HepG2 (cell line): ENCODE results near the gene BMERB1. TPM values are rescaled to one million over a fixed set of nuclear protein-coding genes. Genes with fewer than 3 reads are reported as not detected.

Source experiments
- GABPB1 ChIP-seq: IDR thresholded peaks from 2 replicates; pipeline ENCODE4 v1.6.1; 2016; ENCODE audit warnings: mild to moderate bottlenecking, missing genetic modification reagents, moderate library complexity, missing compliant biosample characterization
- GTF2F1 ChIP-seq: fragments of 150-350 bp; IDR thresholded peaks from 2 replicates; pipeline ENCODE4 v1.6.1; 2014; ENCODE audit warnings: low read length
- HIVEP1 ChIP-seq: sonication (generic); formaldehyde crosslinking; IDR thresholded peaks from 2 replicates; pipeline ENCODE4 v1.4.0; 2020; ENCODE audit warnings: mild to moderate bottlenecking, missing genetic modification reagents
- HNRNPUL1 ChIP-seq: fragments of 200-400 bp; formaldehyde crosslinking; IDR thresholded peaks from 2 replicates; pipeline ENCODE4 v1.6.1; 2017; ENCODE audit warnings: low read depth, mild to moderate bottlenecking, low read length, moderate library complexity
- NFYC ChIP-seq: IDR thresholded peaks from 2 replicates; pipeline ENCODE4 v1.6.1; 2016; ENCODE audit warnings: missing genetic modification reagents, missing compliant biosample characterization
- PITX1 ChIP-seq: sonication (generic); formaldehyde crosslinking; IDR thresholded peaks from 2 replicates; pipeline ENCODE4 v1.5.1; 2020; ENCODE audit warnings: mild to moderate bottlenecking, missing genetic modification reagents
- RAD51 ChIP-seq: fragments of 450-650 bp; IDR thresholded peaks from 2 replicates; pipeline ENCODE4 v1.6.1; 2016; ENCODE audit warnings: borderline replicate concordance
- REPIN1 ChIP-seq: sonication (generic); formaldehyde crosslinking; IDR thresholded peaks from 2 replicates; pipeline ENCODE4 v1.8.0; 2022; ENCODE audit warnings: missing genetic modification reagents, low read depth, mild to moderate bottlenecking, borderline replicate concordance
- TBP ChIP-seq: sonication (generic); formaldehyde crosslinking; IDR thresholded peaks from 2 replicates; pipeline ENCODE4 v1.5.0; 2020; ENCODE audit warnings: missing genetic modification reagents
- U2AF1 ChIP-seq: fragments of 200-400 bp; formaldehyde crosslinking; optimal IDR thresholded peaks from 2 replicates; pipeline ENCODE3; 2017; ENCODE audit warnings: mild to moderate bottlenecking, low read depth, low read length
- ZBTB37 ChIP-seq: sonication (generic); formaldehyde crosslinking; IDR thresholded peaks from 2 replicates; pipeline ENCODE4 v1.4.0; 2020; ENCODE audit warnings: mild to moderate bottlenecking, missing genetic modification reagents
- ZFAT ChIP-seq: sonication (generic); formaldehyde crosslinking; conservative IDR thresholded peaks from 2 replicates; pipeline ENCODE4 v1.8.1; 2023; ENCODE audit warnings: missing genetic modification reagents, inconsistent platforms
- ZNF124 ChIP-seq: sonication (generic); formaldehyde crosslinking; IDR thresholded peaks from 2 replicates; pipeline ENCODE4 v1.4.0; 2020; ENCODE audit warnings: missing genetic modification reagents
- ZNF251 ChIP-seq: sonication (generic); formaldehyde crosslinking; IDR thresholded peaks from 2 replicates; pipeline ENCODE4 v1.9.0; 2021; ENCODE audit warnings: mild to moderate bottlenecking, missing genetic modification reagents
- ZNF781 ChIP-seq: sonication (generic); formaldehyde crosslinking; IDR thresholded peaks from 2 replicates; pipeline ENCODE4 v1.5.1; 2020; ENCODE audit warnings: borderline replicate concordance, mild to moderate bottlenecking, missing genetic modification reagents; ENCODE audit errors: not compliant biosample characterization
- ZNF784 ChIP-seq: sonication (generic); formaldehyde crosslinking; IDR thresholded peaks from 2 replicates; pipeline ENCODE4 v1.5.1; 2020; ENCODE audit warnings: missing genetic modification reagents, mild to moderate bottlenecking, borderline replicate concordance
- ZNF788 ChIP-seq: sonication (generic); formaldehyde crosslinking; IDR thresholded peaks from 2 replicates; pipeline ENCODE4 v1.5.0; 2020; ENCODE audit warnings: mild to moderate bottlenecking, missing genetic modification reagents, borderline replicate concordance
- ZSCAN20 ChIP-seq: sonication (generic); formaldehyde crosslinking; IDR thresholded peaks from 2 replicates; pipeline ENCODE4 v1.4.0; 2020; ENCODE audit warnings: missing genetic modification reagents, mild to moderate bottlenecking, borderline replicate concordance
- polyA plus RNA-seq, 8 experiments: library from polyadenylated mRNA; depleted of rRNA in 3 of 8; stranded (reverse) in 7 of 8; unstranded in 1 of 8; fragments of >200 nt; fragmentation: Illumina TruSeq in 4 of 8; extraction: Trizol in 4 of 8; gene quantifications; 2 replicates each; pipeline versions ENCODE4 v1.2.1 to v1.2.3, GENCODE V29; 2011 to 2016; ENCODE audit warnings: low read depth in 4 of 8, missing spikeins in 1 of 8, mixed read lengths in 1 of 8; ENCODE audit not compliant: insufficient read depth in 1 of 8
- total RNA-seq, 5 experiments: library from RNA; depleted of rRNA; stranded (reverse); fragments of >200 nt; fragmentation: Illumina TruSeq; extraction: Trizol; gene quantifications; 2 replicates each; pipeline ENCODE4 v1.2.3, GENCODE V29; 2016; ENCODE audit warnings: low read depth in 1 of 5
- TF ChIP-seq, protein P1 (sequence below): IDR thresholded peaks from 2 replicates; pipeline ENCODE4 v1.6.1; 2016; ENCODE audit warnings: missing compliant biosample characterization, missing genetic modification reagents, borderline replicate concordance
- TF ChIP-seq, protein P2 (sequence below): sonication (generic); formaldehyde crosslinking; conservative IDR thresholded peaks from 2 replicates; pipeline ENCODE4 v1.5.0; 2020; ENCODE audit warnings: missing genetic modification reagents
- TF ChIP-seq, protein P3 (sequence below): sonication (generic); formaldehyde crosslinking; IDR thresholded peaks from 2 replicates; pipeline ENCODE4 v1.4.0; 2020; ENCODE audit warnings: low read depth, missing genetic modification reagents

BMERB1 gene
- total and polyA plus RNA-seq, 2 of the 13 experiments (the other 11 are each of a cell fraction or from before 2014, with no cell fraction given) = 1.4 TPM

DNA sequence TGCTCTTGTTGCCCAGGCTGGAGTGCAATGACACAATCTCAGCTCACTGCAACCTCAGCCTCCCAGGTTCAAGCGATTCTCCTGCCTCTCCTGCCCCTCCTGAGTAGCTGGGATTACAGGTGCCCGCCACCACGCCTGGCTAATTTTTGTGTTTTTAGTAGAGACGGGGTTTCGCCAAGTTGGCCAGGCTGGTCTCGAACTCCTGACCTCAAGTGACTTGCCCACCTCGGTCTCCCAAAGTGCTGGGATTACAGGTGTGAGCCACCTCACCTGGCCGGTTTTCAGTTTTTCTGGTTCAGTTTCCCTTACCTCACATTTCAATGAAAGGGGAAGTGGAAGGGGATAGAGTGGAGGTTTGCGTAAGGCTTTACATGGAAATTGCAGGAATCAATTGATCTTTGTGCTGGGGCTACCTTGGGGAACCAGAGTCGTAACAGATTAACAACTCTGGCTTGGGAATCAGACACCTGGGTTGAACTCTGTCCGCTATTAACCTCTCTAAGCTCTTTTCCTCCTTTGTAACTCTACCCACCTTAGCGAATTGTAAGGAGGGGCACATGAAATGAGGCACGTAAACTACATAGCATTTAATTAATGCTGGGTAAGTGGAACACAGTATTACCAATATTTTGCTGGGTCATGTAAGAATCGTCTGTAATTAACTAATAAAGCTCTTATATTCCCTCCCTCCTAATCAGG lies 35.6 kb upstream of the BMERB1 start (continued):
- TF ChIP-seq GABPB1 (CRISPR knock-in tag) (0 out of 2 replicates have a peak, but pooled peaks have one; percentile 18), ZBTB37 (CRISPR knock-in tag) (peak; percentile 77), ZNF784 (CRISPR knock-in tag) (peak; percentile 37; the same call in 1 of the 2 replicates), ZNF788 (CRISPR knock-in tag) (peak; percentile 92; the same call in 1 of the 2 replicates), U2AF1 (no peak), TBP (no peak), ZNF124 (peak; percentile 88; the same call in 1 of the 2 replicates), PITX1 (CRISPR knock-in tag) (peak; percentile 98), HIVEP1 (peak; percentile 61; the same call in 1 of the 2 replicates), ZNF781 (CRISPR knock-in tag) (peak; percentile 91), NFYC (CRISPR knock-in tag) (no peak), ZFAT (CRISPR knock-in tag) (no peak), ZNF251 (CRISPR knock-in tag) (no peak), RAD51 (no peak), HNRNPUL1 (no peak), ZSCAN20 (CRISPR knock-in tag) (no peak), GTF2F1 (no peak), REPIN1 (peak; percentile 84; the same call in 1 of the 2 replicates)
- TF ChIP-seq, protein P1, sequence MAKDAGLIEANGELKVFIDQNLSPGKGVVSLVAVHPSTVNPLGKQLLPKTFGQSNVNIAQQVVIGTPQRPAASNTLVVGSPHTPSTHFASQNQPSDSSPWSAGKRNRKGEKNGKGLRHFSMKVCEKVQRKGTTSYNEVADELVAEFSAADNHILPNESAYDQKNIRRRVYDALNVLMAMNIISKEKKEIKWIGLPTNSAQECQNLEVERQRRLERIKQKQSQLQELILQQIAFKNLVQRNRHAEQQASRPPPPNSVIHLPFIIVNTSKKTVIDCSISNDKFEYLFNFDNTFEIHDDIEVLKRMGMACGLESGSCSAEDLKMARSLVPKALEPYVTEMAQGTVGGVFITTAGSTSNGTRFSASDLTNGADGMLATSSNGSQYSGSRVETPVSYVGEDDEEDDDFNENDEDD = no peak
- TF ChIP-seq, protein P2, sequence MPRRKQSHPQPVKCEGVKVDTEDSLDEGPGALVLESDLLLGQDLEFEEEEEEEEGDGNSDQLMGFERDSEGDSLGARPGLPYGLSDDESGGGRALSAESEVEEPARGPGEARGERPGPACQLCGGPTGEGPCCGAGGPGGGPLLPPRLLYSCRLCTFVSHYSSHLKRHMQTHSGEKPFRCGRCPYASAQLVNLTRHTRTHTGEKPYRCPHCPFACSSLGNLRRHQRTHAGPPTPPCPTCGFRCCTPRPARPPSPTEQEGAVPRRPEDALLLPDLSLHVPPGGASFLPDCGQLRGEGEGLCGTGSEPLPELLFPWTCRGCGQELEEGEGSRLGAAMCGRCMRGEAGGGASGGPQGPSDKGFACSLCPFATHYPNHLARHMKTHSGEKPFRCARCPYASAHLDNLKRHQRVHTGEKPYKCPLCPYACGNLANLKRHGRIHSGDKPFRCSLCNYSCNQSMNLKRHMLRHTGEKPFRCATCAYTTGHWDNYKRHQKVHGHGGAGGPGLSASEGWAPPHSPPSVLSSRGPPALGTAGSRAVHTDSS (CRISPR knock-in tag) = no peak
- TF ChIP-seq, protein P3, sequence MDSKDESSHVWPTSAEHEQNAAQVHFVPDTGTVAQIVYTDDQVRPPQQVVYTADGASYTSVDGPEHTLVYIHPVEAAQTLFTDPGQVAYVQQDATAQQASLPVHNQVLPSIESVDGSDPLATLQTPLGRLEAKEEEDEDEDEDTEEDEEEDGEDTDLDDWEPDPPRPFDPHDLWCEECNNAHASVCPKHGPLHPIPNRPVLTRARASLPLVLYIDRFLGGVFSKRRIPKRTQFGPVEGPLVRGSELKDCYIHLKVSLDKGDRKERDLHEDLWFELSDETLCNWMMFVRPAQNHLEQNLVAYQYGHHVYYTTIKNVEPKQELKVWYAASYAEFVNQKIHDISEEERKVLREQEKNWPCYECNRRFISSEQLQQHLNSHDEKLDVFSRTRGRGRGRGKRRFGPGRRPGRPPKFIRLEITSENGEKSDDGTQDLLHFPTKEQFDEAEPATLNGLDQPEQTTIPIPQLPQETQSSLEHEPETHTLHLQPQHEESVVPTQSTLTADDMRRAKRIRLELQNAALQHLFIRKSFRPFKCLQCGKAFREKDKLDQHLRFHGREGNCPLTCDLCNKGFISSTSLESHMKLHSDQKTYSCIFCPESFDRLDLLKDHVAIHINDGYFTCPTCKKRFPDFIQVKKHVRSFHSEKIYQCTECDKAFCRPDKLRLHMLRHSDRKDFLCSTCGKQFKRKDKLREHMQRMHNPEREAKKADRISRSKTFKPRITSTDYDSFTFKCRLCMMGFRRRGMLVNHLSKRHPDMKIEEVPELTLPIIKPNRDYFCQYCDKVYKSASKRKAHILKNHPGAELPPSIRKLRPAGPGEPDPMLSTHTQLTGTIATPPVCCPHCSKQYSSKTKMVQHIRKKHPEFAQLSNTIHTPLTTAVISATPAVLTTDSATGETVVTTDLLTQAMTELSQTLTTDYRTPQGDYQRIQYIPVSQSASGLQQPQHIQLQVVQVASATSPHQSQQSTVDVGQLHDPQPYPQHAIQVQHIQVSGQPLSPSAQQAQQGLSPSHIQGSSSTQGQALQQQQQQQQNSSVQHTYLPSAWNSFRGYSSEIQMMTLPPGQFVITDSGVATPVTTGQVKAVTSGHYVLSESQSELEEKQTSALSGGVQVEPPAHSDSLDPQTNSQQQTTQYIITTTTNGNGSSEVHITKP (CRISPR knock-in tag) = 0 out of 2 replicates have a peak, but pooled peaks have one; percentile 18
